GM23338 (cell line): ENCODE results near the gene EXOC3. TPM values are rescaled to one million over a fixed set of nuclear protein-coding genes. Genes with fewer than 3 reads are reported as not detected.

Experiments
- ATAC-seq: fragments of 200-7000 bp; cut with Tn5 transposase; 3 replicates; pipeline ENCODE4 v1.9.1; 2020
- DNase-seq: peaks from one replicate; pipeline ENCODE4 v3.0.0-alpha.2; 2015; ENCODE audit warnings: low spot score
- H2AFZ ChIP-seq: fragments of 200-600 bp; sonication (generic); 2 replicates; pipeline ENCODE4 v1.8.0; 2016; ENCODE audit warnings: antibody characterized with exemption, mild to moderate bottlenecking, moderate library complexity
- H3F3A ChIP-seq: fragments of 200-600 bp; sonication (generic); replicated peaks from 2 replicates; pipeline ENCODE4 v1.8.0; 2017; ENCODE audit warnings: antibody characterized with exemption, mixed run types, low read depth
- H3K27ac ChIP-seq: fragments of 200-600 bp; sonication (generic); 2 replicates; pipeline ENCODE4 v1.6.1; 2016; ENCODE audit warnings: low read depth
- H3K27me3 ChIP-seq: fragments of 200-600 bp; sonication (generic); 2 replicates; pipeline ENCODE4 v1.8.0; 2016; ENCODE audit warnings: mild to moderate bottlenecking, mixed run types, moderate library complexity; ENCODE audit not compliant: insufficient read depth
- H3K36me3 ChIP-seq: fragments of 200-600 bp; sonication (generic); 2 replicates; pipeline ENCODE4 v1.8.0; 2016; ENCODE audit warnings: mild to moderate bottlenecking; ENCODE audit not compliant: insufficient read depth
- H3K4me1 ChIP-seq: fragments of 200-600 bp; sonication (generic); 2 replicates; pipeline ENCODE4 v1.8.0; 2016; ENCODE audit warnings: mild to moderate bottlenecking, moderate library complexity; ENCODE audit not compliant: insufficient read depth
- H3K4me2 ChIP-seq: fragments of 200-600 bp; sonication (generic); 2 replicates; pipeline ENCODE4 v1.7.1; 2017; ENCODE audit warnings: mixed run types
- H3K4me3 ChIP-seq: fragments of 200-600 bp; sonication (generic); 2 replicates; pipeline ENCODE4 v1.6.1; 2016; ENCODE audit warnings: mixed run types
- H3K79me2 ChIP-seq: fragments of 200-600 bp; sonication (generic); replicated peaks from 2 replicates; pipeline ENCODE4 v1.8.0; 2017; ENCODE audit warnings: mild to moderate bottlenecking; ENCODE audit not compliant: insufficient read depth
- H3K9me2 ChIP-seq: fragments of 200-600 bp; sonication (generic); 2 replicates; pipeline ENCODE4 v1.8.0; 2017; ENCODE audit not compliant: insufficient read depth
- H4K20me1 ChIP-seq: fragments of 200-600 bp; sonication (generic); replicated peaks from 2 replicates; pipeline ENCODE4 v1.8.0; 2017; ENCODE audit warnings: mild to moderate bottlenecking; ENCODE audit not compliant: insufficient read depth
- H3K27ac Mint-ChIP-seq: 2 replicates; pipeline ENCODE4 v1.8.0; 2020; ENCODE audit warnings: inconsistent platforms, mild to moderate bottlenecking, moderate library complexity, mixed read lengths
- H3K27me3 Mint-ChIP-seq: 3 replicates; pipeline ENCODE4 v1.8.0; 2022; ENCODE audit warnings: low read depth, mild to moderate bottlenecking, moderate library complexity, mixed read lengths, inconsistent platforms; ENCODE audit not compliant: insufficient read depth, poor library complexity
- H3K36me3 Mint-ChIP-seq: 3 replicates; pipeline ENCODE4 v1.8.0; 2021; ENCODE audit warnings: low read depth, mild to moderate bottlenecking, inconsistent platforms, moderate library complexity, mixed read lengths
- H3K4me1 Mint-ChIP-seq: 3 replicates; pipeline ENCODE4 v1.8.0; 2020; ENCODE audit warnings: mild to moderate bottlenecking, inconsistent platforms, mixed read lengths
- H3K4me3 Mint-ChIP-seq: 3 replicates; pipeline ENCODE4 v1.8.0; 2021; ENCODE audit warnings: moderate library complexity, mild to moderate bottlenecking, inconsistent platforms, mixed read lengths
- H3K9me3 Mint-ChIP-seq: 3 replicates; pipeline ENCODE4 v1.8.0; 2020; ENCODE audit warnings: moderate library complexity, mild to moderate bottlenecking, inconsistent platforms, mixed read lengths
- CREB1 ChIP-seq: fragments of 250-450 bp; sonication (Bioruptor Pico); IDR thresholded peaks from 2 replicates; pipeline ENCODE4 v1.5.0; 2020; ENCODE audit warnings: low read depth, mild to moderate bottlenecking, moderate library complexity
- EZH2 ChIP-seq: fragments of 200-600 bp; sonication (generic); IDR thresholded peaks from one replicate; pipeline ENCODE4 v1.8.0; 2017; ENCODE audit warnings: antibody characterized with exemption, mild to moderate bottlenecking, low read depth; ENCODE audit not compliant: unreplicated experiment
- JUNB ChIP-seq: IDR thresholded peaks from one replicate; pipeline ENCODE4 v1.6.1; 2016; ENCODE audit warnings: antibody characterized with exemption; ENCODE audit not compliant: unreplicated experiment
- NANOG ChIP-seq: IDR thresholded peaks from 2 replicates; pipeline ENCODE4 v1.6.1; 2016; ENCODE audit warnings: antibody characterized with exemption, borderline replicate concordance
- POLR2AphosphoS5 ChIP-seq: IDR thresholded peaks from 2 replicates; pipeline ENCODE4 v1.6.1; 2016; ENCODE audit warnings: antibody characterized with exemption, low read depth
- STAT1 ChIP-seq: IDR thresholded peaks from one replicate; pipeline ENCODE4 v1.6.1; 2016; ENCODE audit warnings: antibody characterized with exemption; ENCODE audit not compliant: unreplicated experiment
- ZNF114 ChIP-seq: fragments of 250-450 bp; sonication (Bioruptor Pico); IDR thresholded peaks from 2 replicates; pipeline ENCODE4 v1.5.0; 2020; ENCODE audit warnings: mild to moderate bottlenecking, moderate library complexity
- ZNF331 ChIP-seq: fragments of 250-450 bp; sonication (Bioruptor Pico); IDR thresholded peaks from 2 replicates; pipeline ENCODE4 v1.5.0; 2020; ENCODE audit warnings: low read depth, mild to moderate bottlenecking, moderate library complexity
- polyA plus RNA-seq: library from polyadenylated mRNA; unstranded; fragments of >200 nt; fragmentation: Nextera tagmentation; extraction: Ambion mirVana; gene quantifications from 2 replicates; pipeline ENCODE4 v1.2.1, GENCODE V29; 2016
- total RNA-seq: library from RNA; depleted of rRNA; stranded (reverse); fragments of >200 nt; shearing (Covaris generic); gene quantifications from 2 replicates; pipeline ENCODE4 v1.2.3, GENCODE V29; 2014
- TF ChIP-seq, protein P1 (sequence below): fragments of 250-450 bp; sonication (Bioruptor Pico); IDR thresholded peaks from 2 replicates; pipeline ENCODE4 v1.5.0; 2020; ENCODE audit warnings: mild to moderate bottlenecking, moderate library complexity
- TF ChIP-seq, protein P2 (sequence below), 2 experiments: fragments of 200-600 bp in 1 of 2; sonication (generic) in 1 of 2; conservative IDR thresholded peaks; 2 replicates each; pipeline versions ENCODE4 v1.5.1 to v1.6.1; 2016 to 2017; ENCODE audit warnings: antibody characterized with exemption in 2 of 2, low read depth in 2 of 2, mild to moderate bottlenecking in 2 of 2, moderate library complexity in 1 of 2
- TF ChIP-seq, protein P3 (sequence below): IDR thresholded peaks from one replicate; pipeline ENCODE4 v1.6.1; 2018; ENCODE audit warnings: antibody characterized with exemption; ENCODE audit not compliant: unreplicated experiment
- TF ChIP-seq, protein P4 (sequence below): IDR thresholded peaks from 2 replicates; pipeline ENCODE4 v1.6.1; 2016; ENCODE audit warnings: antibody characterized with exemption

EXOC3 gene
- total and polyA plus RNA-seq, 2 experiments from 2014 or later = 13.4 to 31.6 TPM

DNA sequence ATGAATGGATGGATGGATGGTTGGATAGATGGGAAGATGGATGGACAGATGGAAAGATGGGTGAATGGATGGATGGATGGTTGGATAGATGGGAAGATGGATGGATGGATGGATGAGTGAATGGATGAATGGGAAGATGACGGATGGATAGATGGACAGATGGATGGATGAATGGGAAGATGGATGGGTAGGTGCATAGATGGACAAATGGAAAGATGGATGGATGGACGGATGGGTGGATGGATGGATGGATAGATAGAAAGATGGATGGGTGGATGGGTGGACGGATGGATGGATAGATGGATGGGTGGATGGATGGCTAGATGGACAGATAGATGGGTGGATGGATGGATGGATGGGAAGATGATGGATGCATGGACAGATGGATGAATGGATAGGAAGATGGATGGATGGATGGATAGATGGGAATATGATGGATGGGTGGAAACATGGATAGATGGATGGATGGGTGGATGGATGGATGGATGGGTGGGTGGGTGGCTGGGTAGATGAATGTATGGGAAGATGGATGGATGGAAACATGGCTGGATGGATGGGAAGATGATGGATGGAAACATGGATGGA, 16.5 kb upstream of the EXOC3 start:
- no peaks in the 10 kb centered on the region for H3K9me3 Mint-ChIP-seq
- H3K4me1 Mint-ChIP-seq = peaks cover 5% of the 10 kb centered on the region
- peaks cover 8% of the 10 kb centered on the region for H3K9me2 ChIP-seq
- H3K27me3 ChIP-seq = no peaks in the 10 kb centered on the region
- H3F3A ChIP-seq = no peaks in the 10 kb centered on the region
- no peaks in the 10 kb centered on the region for H3K4me1 ChIP-seq
- H3K36me3 Mint-ChIP-seq = no peaks in the 10 kb centered on the region; the same call in 2 of the 3 replicates
- TF ChIP-seq, protein P1, sequence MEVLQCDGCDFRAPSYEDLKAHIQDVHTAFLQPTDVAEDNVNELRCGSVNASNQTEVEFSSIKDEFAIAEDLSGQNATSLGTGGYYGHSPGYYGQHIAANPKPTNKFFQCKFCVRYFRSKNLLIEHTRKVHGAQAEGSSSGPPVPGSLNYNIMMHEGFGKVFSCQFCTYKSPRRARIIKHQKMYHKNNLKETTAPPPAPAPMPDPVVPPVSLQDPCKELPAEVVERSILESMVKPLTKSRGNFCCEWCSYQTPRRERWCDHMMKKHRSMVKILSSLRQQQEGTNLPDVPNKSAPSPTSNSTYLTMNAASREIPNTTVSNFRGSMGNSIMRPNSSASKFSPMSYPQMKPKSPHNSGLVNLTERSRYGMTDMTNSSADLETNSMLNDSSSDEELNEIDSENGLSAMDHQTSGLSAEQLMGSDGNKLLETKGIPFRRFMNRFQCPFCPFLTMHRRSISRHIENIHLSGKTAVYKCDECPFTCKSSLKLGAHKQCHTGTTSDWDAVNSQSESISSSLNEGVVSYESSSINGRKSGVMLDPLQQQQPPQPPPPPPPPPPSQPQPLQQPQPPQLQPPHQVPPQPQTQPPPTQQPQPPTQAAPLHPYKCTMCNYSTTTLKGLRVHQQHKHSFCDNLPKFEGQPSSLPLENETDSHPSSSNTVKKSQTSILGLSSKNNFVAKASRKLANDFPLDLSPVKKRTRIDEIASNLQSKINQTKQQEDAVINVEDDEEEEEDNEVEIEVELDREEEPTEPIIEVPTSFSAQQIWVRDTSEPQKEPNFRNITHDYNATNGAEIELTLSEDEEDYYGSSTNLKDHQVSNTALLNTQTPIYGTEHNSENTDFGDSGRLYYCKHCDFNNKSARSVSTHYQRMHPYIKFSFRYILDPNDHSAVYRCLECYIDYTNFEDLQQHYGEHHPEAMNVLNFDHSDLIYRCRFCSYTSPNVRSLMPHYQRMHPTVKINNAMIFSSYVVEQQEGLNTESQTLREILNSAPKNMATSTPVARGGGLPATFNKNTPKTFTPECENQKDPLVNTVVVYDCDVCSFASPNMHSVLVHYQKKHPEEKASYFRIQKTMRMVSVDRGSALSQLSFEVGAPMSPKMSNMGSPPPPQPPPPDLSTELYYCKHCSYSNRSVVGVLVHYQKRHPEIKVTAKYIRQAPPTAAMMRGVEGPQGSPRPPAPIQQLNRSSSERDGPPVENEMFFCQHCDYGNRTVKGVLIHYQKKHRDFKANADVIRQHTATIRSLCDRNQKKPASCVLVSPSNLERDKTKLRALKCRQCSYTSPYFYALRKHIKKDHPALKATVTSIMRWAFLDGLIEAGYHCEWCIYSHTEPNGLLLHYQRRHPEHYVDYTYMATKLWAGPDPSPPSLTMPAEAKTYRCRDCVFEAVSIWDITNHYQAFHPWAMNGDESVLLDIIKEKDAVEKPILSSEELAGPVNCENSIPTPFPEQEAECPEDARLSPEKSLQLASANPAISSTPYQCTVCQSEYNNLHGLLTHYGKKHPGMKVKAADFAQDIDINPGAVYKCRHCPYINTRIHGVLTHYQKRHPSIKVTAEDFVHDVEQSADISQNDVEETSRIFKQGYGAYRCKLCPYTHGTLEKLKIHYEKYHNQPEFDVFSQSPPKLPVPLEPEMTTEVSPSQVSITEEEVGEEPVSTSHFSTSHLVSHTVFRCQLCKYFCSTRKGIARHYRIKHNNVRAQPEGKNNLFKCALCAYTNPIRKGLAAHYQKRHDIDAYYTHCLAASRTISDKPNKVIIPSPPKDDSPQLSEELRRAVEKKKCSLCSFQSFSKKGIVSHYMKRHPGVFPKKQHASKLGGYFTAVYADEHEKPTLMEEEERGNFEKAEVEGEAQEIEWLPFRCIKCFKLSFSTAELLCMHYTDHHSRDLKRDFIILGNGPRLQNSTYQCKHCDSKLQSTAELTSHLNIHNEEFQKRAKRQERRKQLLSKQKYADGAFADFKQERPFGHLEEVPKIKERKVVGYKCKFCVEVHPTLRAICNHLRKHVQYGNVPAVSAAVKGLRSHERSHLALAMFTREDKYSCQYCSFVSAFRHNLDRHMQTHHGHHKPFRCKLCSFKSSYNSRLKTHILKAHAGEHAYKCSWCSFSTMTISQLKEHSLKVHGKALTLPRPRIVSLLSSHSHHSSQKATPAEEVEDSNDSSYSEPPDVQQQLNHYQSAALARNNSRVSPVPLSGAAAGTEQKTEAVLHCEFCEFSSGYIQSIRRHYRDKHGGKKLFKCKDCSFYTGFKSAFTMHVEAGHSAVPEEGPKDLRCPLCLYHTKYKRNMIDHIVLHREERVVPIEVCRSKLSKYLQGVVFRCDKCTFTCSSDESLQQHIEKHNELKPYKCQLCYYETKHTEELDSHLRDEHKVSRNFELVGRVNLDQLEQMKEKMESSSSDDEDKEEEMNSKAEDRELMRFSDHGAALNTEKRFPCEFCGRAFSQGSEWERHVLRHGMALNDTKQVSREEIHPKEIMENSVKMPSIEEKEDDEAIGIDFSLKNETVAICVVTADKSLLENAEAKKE (CRISPR knock-in tag) = no peak
- TF ChIP-seq POLR2AphosphoS5 = no peak
- no peak for TF ChIP-seq JUNB
- no peak for TF ChIP-seq ZNF114
- no peak for TF ChIP-seq CREB1 (CRISPR knock-in tag)
- TF ChIP-seq, protein P2, sequence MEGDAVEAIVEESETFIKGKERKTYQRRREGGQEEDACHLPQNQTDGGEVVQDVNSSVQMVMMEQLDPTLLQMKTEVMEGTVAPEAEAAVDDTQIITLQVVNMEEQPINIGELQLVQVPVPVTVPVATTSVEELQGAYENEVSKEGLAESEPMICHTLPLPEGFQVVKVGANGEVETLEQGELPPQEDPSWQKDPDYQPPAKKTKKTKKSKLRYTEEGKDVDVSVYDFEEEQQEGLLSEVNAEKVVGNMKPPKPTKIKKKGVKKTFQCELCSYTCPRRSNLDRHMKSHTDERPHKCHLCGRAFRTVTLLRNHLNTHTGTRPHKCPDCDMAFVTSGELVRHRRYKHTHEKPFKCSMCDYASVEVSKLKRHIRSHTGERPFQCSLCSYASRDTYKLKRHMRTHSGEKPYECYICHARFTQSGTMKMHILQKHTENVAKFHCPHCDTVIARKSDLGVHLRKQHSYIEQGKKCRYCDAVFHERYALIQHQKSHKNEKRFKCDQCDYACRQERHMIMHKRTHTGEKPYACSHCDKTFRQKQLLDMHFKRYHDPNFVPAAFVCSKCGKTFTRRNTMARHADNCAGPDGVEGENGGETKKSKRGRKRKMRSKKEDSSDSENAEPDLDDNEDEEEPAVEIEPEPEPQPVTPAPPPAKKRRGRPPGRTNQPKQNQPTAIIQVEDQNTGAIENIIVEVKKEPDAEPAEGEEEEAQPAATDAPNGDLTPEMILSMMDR (conservative IDR thresholded peaks at IDR 0.05; ENCODE audit: low read depth in 2 of 2) = no peak
- no peak for TF ChIP-seq EZH2
- TF ChIP-seq, protein P3, sequence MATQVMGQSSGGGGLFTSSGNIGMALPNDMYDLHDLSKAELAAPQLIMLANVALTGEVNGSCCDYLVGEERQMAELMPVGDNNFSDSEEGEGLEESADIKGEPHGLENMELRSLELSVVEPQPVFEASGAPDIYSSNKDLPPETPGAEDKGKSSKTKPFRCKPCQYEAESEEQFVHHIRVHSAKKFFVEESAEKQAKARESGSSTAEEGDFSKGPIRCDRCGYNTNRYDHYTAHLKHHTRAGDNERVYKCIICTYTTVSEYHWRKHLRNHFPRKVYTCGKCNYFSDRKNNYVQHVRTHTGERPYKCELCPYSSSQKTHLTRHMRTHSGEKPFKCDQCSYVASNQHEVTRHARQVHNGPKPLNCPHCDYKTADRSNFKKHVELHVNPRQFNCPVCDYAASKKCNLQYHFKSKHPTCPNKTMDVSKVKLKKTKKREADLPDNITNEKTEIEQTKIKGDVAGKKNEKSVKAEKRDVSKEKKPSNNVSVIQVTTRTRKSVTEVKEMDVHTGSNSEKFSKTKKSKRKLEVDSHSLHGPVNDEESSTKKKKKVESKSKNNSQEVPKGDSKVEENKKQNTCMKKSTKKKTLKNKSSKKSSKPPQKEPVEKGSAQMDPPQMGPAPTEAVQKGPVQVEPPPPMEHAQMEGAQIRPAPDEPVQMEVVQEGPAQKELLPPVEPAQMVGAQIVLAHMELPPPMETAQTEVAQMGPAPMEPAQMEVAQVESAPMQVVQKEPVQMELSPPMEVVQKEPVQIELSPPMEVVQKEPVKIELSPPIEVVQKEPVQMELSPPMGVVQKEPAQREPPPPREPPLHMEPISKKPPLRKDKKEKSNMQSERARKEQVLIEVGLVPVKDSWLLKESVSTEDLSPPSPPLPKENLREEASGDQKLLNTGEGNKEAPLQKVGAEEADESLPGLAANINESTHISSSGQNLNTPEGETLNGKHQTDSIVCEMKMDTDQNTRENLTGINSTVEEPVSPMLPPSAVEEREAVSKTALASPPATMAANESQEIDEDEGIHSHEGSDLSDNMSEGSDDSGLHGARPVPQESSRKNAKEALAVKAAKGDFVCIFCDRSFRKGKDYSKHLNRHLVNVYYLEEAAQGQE = no peak
- TF ChIP-seq ZNF331 (CRISPR knock-in tag) = no peak
- TF ChIP-seq, protein P4, sequence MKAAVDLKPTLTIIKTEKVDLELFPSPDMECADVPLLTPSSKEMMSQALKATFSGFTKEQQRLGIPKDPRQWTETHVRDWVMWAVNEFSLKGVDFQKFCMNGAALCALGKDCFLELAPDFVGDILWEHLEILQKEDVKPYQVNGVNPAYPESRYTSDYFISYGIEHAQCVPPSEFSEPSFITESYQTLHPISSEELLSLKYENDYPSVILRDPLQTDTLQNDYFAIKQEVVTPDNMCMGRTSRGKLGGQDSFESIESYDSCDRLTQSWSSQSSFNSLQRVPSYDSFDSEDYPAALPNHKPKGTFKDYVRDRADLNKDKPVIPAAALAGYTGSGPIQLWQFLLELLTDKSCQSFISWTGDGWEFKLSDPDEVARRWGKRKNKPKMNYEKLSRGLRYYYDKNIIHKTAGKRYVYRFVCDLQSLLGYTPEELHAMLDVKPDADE = no peak
- no peak for TF ChIP-seq NANOG
- no peak for TF ChIP-seq STAT1
- DNase-seq (no peak), ATAC-seq (no peak)
- H4K20me1 ChIP-seq = no peaks in the 10 kb centered on the region
- H3K27ac ChIP-seq = no peak overlapping the region
- H2AFZ ChIP-seq = no peak overlapping the region
- H3K79me2 ChIP-seq = no peaks in the 10 kb centered on the region
- H3K27ac Mint-ChIP-seq = no peak overlapping the region
- no peak overlapping the region for H3K4me3 Mint-ChIP-seq
- no peaks in the 10 kb centered on the region for H3K36me3 ChIP-seq
- no peak overlapping the region for H3K4me3 ChIP-seq
- H3K4me2 ChIP-seq = no peak overlapping the region
- H3K27me3 Mint-ChIP-seq = peaks cover 3% of the 10 kb centered on the region
